Smooth muscle cell (in vitro differentiated cells): ENCODE results near the gene AP1G2. TPM values are rescaled to one million over a fixed set of nuclear protein-coding genes. Genes with fewer than 3 reads are reported as not detected.
A peak's percentile ranks its signal among the peaks of the same experiment; 100 is the strongest.

Experiments used
- DNase-seq: peaks from one replicate; lab custom pipeline; 2025; ENCODE audit not compliant: unreplicated experiment; lab: John Stamatoyannopoulos, UW
- H2AFZ ChIP-seq: fragments of 200-600 bp; sonication (generic); 2 replicates; pipeline ENCODE4 v1.6.0; 2016; ENCODE audit warnings: antibody characterized with exemption, low read depth, mild to moderate bottlenecking
- H3F3A ChIP-seq: fragments of 200-600 bp; sonication (generic); 2 replicates; pipeline ENCODE4 v1.6.0; 2017; ENCODE audit warnings: antibody characterized with exemption, low read depth
- H3K27ac ChIP-seq: fragments of 200-600 bp; sonication (generic); 2 replicates; pipeline ENCODE4 v1.5.1; 2016; ENCODE audit warnings: low read depth, mild to moderate bottlenecking
- H3K27me3 ChIP-seq: fragments of 200-600 bp; sonication (generic); 2 replicates; pipeline ENCODE4 v1.6.1; 2016; ENCODE audit warnings: low read depth, mild to moderate bottlenecking
- H3K36me3 ChIP-seq: fragments of 200-600 bp; sonication (generic); 2 replicates; pipeline ENCODE4 v1.5.1; 2016; ENCODE audit warnings: low read depth
- H3K4me1 ChIP-seq: fragments of 200-600 bp; sonication (generic); 2 replicates; pipeline ENCODE4 v1.5.1; 2016; ENCODE audit warnings: low read depth
- H3K4me2 ChIP-seq: fragments of 200-600 bp; sonication (generic); 2 replicates; pipeline ENCODE4 v1.6.0; 2016; ENCODE audit warnings: mild to moderate bottlenecking
- H3K4me3 ChIP-seq: fragments of 200-600 bp; sonication (generic); 2 replicates; pipeline ENCODE4 v1.5.1; 2016; ENCODE audit warnings: mild to moderate bottlenecking
- H3K79me2 ChIP-seq: fragments of 200-600 bp; sonication (generic); 2 replicates; pipeline ENCODE4 v1.6.0; 2016; ENCODE audit warnings: low read depth, mild to moderate bottlenecking
- H3K9ac ChIP-seq: fragments of 200-600 bp; sonication (generic); 2 replicates; pipeline ENCODE4 v1.6.0; 2016; ENCODE audit warnings: low read depth
- H3K9me3 ChIP-seq: fragments of 200-600 bp; sonication (generic); replicated peaks from 2 replicates; pipeline ENCODE4 v1.5.1; 2016; ENCODE audit warnings: low read depth
- H4K20me1 ChIP-seq: fragments of 200-600 bp; sonication (generic); 2 replicates; pipeline ENCODE4 v1.6.0; 2016; ENCODE audit warnings: low read depth
- CTCF ChIP-seq: fragments of 200-600 bp; sonication (generic); IDR thresholded peaks from 2 replicates; pipeline ENCODE4 v1.5.1; 2017; ENCODE audit warnings: borderline replicate concordance, mild to moderate bottlenecking, antibody characterized with exemption; ENCODE audit not compliant: insufficient read depth, poor library complexity, severe bottlenecking
- WGBS: methylation state at CpG from one replicate; pipeline ENCODE4 v1.1.7; 2016; ENCODE audit warnings: low lambda C conversion rate; 5-methylcytosine and 5-hydroxymethylcytosine counted together
- polyA plus RNA-seq: library from polyadenylated mRNA; unstranded; fragments of >200 nt; fragmentation: Nextera tagmentation; extraction: Ambion mirVana; gene quantifications from 2 replicates; pipeline ENCODE4 v1.2.1, GENCODE V29; 2016
- total RNA-seq: library from RNA; depleted of rRNA; stranded (reverse); fragments of >200 nt; gene quantifications from 2 replicates; pipeline ENCODE4 v1.2.3, GENCODE V29; 2014

The AP1G2 gene
- total and polyA plus RNA-seq, 2 experiments from 2014 or later = 59.3 to 62.4 TPM

- H3K27me3 ChIP-seq = no peaks in the 10 kb centered on the region
- no peaks in the 10 kb centered on the region for H4K20me1 ChIP-seq
- no peak overlapping the region for H3K27ac ChIP-seq
- H3K4me1 ChIP-seq = peaks cover 24% of the 10 kb centered on the region
- peak overlapping the region; percentile 68 for H3K4me3 ChIP-seq
- peaks cover 6% of the 10 kb centered on the region for H3F3A ChIP-seq
- H2AFZ ChIP-seq = no peak overlapping the region
- no peak overlapping the region for H3K9ac ChIP-seq
- DNase-seq = no peak
- H3K9me3 ChIP-seq = no peaks in the 10 kb centered on the region
- peak overlapping the region; percentile 97 for H3K4me2 ChIP-seq
- TF ChIP-seq CTCF = no peak
- no peaks in the 10 kb centered on the region for H3K79me2 ChIP-seq
- 95% methylated on average over 10 of the region's 10 CpGs for WGBS
- H3K36me3 ChIP-seq = no peaks in the 10 kb centered on the region
Measured at GRCh38 chr14:23566112-23566777, 1.3 kb downstream of the AP1G2 start.

GRCh38 chr14:23565626-23566025 is 2.0 kb downstream of the AP1G2 start:
- Histone ChIP-seq H3K9me3 (no peaks in the 10 kb centered on the region), H4K20me1 (no peaks in the 10 kb centered on the region), H3K36me3 (no peaks in the 10 kb centered on the region), H3K27ac (no peak overlapping the region), H3K27me3 (no peaks in the 10 kb centered on the region), H3K4me2 (no peak overlapping the region), H3K9ac (no peak overlapping the region), H3K4me3 (no peak overlapping the region), H3F3A (peaks cover 6% of the 10 kb centered on the region), H2AFZ (no peak overlapping the region), H3K4me1 (peaks cover 24% of the 10 kb centered on the region), H3K79me2 (no peaks in the 10 kb centered on the region)
- no peak for TF ChIP-seq CTCF
- no peak for DNase-seq
- 92% methylated on average over 11 of the region's 11 CpGs for WGBS

GRCh38 chr14:23564876-23565275 is 2.7 kb downstream of the AP1G2 start:
- Histone ChIP-seq H3K27ac (no peak overlapping the region), H3K9ac (no peak overlapping the region), H3K4me2 (no peak overlapping the region), H3K27me3 (no peaks in the 10 kb centered on the region), H3F3A (peaks cover 6% of the 10 kb centered on the region), H3K4me3 (no peak overlapping the region), H3K36me3 (no peaks in the 10 kb centered on the region), H4K20me1 (no peaks in the 10 kb centered on the region), H3K4me1 (peaks cover 24% of the 10 kb centered on the region), H2AFZ (no peak overlapping the region), H3K9me3 (no peaks in the 10 kb centered on the region), H3K79me2 (no peaks in the 10 kb centered on the region)
- no peak for DNase-seq
- WGBS = 96% methylated on average over 7 of the region's 7 CpGs
- TF ChIP-seq CTCF = no peak
